HUES64 (cell line): ENCODE data around the gene TMEM235.

ENCODE experiments used
- H3K27ac ChIP-seq: 2 replicates; pipeline ENCODE4 v1.7.0; 2013; ENCODE audit warnings: low read depth, low read length, inconsistent platforms
- H3K27me3 ChIP-seq: 2 replicates; pipeline ENCODE4 v1.6.1; 2013; ENCODE audit warnings: mild to moderate bottlenecking, low read length; ENCODE audit not compliant: insufficient read depth
- H3K36me3 ChIP-seq: 2 replicates; pipeline ENCODE4 v1.6.1; 2013; ENCODE audit warnings: mild to moderate bottlenecking, low read length; ENCODE audit not compliant: insufficient read depth
- H3K4me1 ChIP-seq: 2 replicates; pipeline ENCODE4 v1.6.1; 2013; ENCODE audit warnings: mild to moderate bottlenecking, low read length, moderate library complexity; ENCODE audit not compliant: insufficient read depth
- H3K4me3 ChIP-seq: 2 replicates; pipeline ENCODE4 v1.5.1; 2013; ENCODE audit warnings: mild to moderate bottlenecking, low read length, moderate library complexity
- H3K9ac ChIP-seq: 2 replicates; pipeline ENCODE4 v1.6.1; 2013; ENCODE audit warnings: mild to moderate bottlenecking, low read depth, low read length
- H3K9me3 ChIP-seq: 2 replicates; pipeline ENCODE4 v1.6.1; 2013; ENCODE audit warnings: low read depth, low read length; ENCODE audit not compliant: insufficient read depth
- WGBS: fragments of 150-250, 120-280 bp; methylation state at CpG from one replicate; pipeline ENCODE4 v1.1.7; 2013; ENCODE audit warnings: missing lambda C conversion rate; 5-methylcytosine and 5-hydroxymethylcytosine counted together

Gene TMEM235

DNA sequence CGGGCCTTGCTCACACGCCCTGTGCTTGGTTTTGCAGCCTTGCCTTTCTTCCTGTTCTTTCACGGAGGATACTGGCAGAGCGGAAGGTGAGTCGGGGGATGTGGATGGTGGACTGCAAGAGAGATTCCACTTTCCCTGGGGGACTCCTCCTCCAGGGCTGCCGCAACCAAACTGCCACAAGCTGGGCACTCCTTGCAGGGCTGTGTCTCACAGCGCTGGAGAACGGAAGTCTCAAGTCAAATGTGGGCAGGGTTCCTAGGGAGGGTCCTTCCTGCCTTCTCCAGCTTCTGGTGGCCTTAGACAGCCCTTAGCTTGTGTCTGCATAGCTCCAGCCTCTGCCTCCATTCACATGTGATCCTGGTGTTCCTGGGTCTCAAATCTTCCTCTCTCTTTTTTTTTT, 28.8 kb upstream of the TMEM235 start:
- Histone ChIP-seq H3K4me1 (no peaks in the 10 kb centered on the region), H3K27ac (no peak overlapping the region), H3K9ac (no peak overlapping the region), H3K27me3 (no peaks in the 10 kb centered on the region), H3K4me3 (no peak overlapping the region), H3K36me3 (peaks cover 45% of the 10 kb centered on the region), H3K9me3 (no peaks in the 10 kb centered on the region)
- 96% methylated on average over 8 of the region's 8 CpGs for WGBS

DNA sequence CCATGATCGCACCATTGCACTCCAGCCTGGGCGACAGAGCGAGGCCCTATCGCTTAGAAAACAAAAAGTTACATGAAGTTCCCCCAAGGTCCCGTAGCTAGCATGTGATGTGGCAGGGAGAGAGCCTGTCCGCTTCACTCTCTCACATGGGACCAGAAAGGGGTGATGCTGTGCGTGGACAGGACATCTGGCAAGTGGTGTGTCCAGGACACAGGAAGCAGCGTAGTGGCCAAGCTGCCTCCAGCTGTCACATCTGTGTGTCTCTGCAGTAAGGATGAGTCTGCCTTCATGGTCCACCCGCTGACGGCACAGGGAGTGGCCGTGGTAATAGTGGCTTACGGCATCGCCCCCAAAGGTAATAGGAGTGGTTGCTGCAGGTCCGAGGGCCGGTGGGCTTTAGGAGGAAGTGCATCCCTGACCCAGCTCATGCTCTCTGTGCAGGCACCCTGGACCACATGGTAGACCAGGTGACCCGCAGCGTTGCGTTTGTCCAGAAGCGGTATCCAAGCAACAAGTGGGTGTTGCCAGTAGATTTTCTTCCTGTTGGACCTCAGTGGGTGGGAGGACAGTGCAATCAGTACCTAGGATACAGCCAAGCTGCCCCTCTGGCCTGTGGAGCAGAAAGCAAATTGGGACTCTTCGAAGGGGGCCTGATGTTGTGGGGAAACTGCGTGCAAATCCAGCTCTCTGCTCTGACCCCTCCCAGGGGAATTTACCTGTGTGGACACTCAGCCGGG, 26.9 kb upstream of the TMEM235 start:
- no peaks in the 10 kb centered on the region for H3K4me1 ChIP-seq
- H3K27me3 ChIP-seq, result no peaks in the 10 kb centered on the region
- no peak overlapping the region for H3K4me3 ChIP-seq
- H3K36me3 ChIP-seq, result peaks cover 38% of the 10 kb centered on the region
- H3K27ac ChIP-seq, result no peak overlapping the region
- H3K9ac ChIP-seq, result no peak overlapping the region
- no peaks in the 10 kb centered on the region for H3K9me3 ChIP-seq
- 96% methylated on average over 22 of the region's 22 CpGs for WGBS

DNA sequence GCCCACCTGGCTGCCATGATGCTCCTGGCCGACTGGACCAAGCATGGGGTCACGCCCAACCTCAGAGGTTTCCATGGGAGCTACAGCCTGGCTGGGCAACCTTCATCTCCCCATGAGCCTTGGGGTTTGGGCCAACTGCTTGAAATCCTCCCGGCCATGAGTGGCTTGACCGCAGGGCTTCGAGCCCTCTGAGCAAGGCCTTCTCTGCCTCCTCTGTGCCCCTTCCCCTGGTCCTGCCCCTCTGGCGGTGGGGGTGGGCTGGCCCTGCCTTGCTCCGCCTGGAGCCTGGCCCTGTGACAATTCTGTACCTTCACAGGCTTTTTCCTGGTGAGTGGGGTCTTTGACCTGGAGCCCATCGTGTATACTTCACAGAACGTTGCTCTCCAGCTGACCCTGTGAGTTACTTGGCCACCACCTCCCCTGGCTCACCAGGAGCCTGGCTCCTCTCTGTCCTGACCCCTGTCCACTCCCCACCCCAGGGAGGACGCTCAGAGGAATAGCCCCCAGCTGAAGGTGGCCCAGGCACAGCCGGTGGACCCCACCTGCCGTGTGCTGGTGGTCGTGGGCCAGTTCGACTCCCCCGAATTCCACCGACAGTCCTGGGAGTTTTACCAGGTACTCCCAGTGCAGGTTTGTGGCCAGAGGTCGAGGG, 26.2 kb upstream of the TMEM235 start:
- WGBS, result 93% methylated on average over 17 of the region's 17 CpGs
- H3K36me3 ChIP-seq, result peaks cover 38% of the 10 kb centered on the region
- no peak overlapping the region for H3K4me3 ChIP-seq
- H3K4me1 ChIP-seq, result no peaks in the 10 kb centered on the region
- H3K27ac ChIP-seq, result no peak overlapping the region
- no peak overlapping the region for H3K9ac ChIP-seq
- H3K9me3 ChIP-seq, result no peaks in the 10 kb centered on the region
- H3K27me3 ChIP-seq, result no peaks in the 10 kb centered on the region

DNA sequence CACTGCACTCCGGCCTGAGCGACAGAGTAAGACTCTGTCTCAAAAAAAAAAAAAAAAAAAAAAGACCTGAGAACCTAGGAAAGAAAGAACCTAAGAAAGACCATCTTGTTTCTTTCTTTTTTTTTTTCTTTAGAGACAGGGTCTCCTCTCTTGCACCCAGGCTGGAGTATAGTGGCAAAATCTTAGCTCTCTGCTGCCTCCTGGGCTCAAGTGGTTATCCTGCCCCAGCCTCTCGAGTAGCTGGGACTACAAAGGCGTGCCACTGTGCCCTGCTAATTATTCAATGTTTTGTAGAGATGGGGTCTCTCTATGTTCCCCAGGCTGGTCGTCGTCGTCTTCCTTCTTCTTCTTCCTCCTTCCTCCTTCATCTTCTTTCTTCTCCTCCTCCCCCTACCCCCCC, 25.1 kb upstream of the TMEM235 start:
- Histone ChIP-seq H3K4me1 (no peaks in the 10 kb centered on the region), H3K4me3 (no peak overlapping the region), H3K27me3 (no peaks in the 10 kb centered on the region), H3K9me3 (no peaks in the 10 kb centered on the region), H3K36me3 (peaks cover 38% of the 10 kb centered on the region), H3K9ac (no peak overlapping the region), H3K27ac (no peak overlapping the region)
- WGBS, result 84% methylated on average over 7 of the region's 7 CpGs

DNA sequence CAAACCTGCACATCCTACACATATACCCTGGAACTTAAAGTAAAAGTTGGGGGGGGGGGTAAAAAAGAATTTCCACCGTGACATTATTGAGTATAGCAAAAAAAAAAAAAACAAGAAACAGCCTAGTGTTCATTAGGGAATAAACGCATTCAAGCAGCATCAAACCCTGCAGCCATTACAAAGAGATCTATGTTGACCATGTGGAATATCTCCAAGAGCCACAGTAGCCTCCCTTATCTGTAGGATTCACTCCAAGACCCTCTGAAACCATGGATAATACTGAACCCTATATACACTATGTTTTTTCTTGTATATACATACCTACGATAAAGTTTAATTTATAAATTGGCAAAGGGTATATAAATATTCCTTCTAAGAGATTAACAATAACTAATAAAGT, 22.9 kb upstream of the TMEM235 start:
- Histone ChIP-seq H3K27ac (no peak overlapping the region), H3K27me3 (no peaks in the 10 kb centered on the region; the same call in 1 of the 2 replicates), H3K9me3 (no peaks in the 10 kb centered on the region), H3K36me3 (peaks cover 31% of the 10 kb centered on the region), H3K9ac (no peak overlapping the region), H3K4me3 (no peak overlapping the region), H3K4me1 (no peaks in the 10 kb centered on the region)
- 75% methylated on average over 1 of the region's 3 CpGs for WGBS

DNA sequence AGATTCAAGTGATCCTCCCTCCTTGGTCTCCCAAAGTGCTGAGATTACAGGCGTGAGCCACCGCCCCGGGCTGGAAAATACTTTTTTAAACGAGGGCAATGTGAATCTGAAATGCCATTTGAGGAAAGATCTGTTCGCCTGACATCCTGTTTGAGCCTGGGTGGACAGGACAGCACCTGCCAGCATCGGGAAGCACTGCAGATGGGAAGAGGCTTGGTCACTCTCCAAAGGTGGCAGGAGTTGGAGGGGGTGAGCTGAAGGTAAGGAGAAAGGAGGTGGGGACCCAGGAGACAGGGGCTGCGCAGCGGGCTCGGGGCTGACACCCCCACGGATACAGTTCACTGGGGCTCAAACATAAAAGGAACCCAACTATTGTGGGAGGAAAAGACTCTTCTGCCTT, 21.3 kb upstream of the TMEM235 start:
- Histone ChIP-seq H3K36me3 (peaks cover 18% of the 10 kb centered on the region), H3K27ac (no peak overlapping the region), H3K4me1 (peaks cover 4% of the 10 kb centered on the region; the same call in 1 of the 2 replicates), H3K9me3 (no peaks in the 10 kb centered on the region), H3K27me3 (no peaks in the 10 kb centered on the region; the same call in 1 of the 2 replicates), H3K4me3 (no peak overlapping the region), H3K9ac (no peak overlapping the region)
- WGBS, result 92% methylated on average over 10 of the region's 10 CpGs

GRCh38 chr17:78211032-78211431, 20.4 kb upstream of the TMEM235 start:
- Histone ChIP-seq H3K4me3 (no peak overlapping the region), H3K27ac (no peak overlapping the region)

DNA sequence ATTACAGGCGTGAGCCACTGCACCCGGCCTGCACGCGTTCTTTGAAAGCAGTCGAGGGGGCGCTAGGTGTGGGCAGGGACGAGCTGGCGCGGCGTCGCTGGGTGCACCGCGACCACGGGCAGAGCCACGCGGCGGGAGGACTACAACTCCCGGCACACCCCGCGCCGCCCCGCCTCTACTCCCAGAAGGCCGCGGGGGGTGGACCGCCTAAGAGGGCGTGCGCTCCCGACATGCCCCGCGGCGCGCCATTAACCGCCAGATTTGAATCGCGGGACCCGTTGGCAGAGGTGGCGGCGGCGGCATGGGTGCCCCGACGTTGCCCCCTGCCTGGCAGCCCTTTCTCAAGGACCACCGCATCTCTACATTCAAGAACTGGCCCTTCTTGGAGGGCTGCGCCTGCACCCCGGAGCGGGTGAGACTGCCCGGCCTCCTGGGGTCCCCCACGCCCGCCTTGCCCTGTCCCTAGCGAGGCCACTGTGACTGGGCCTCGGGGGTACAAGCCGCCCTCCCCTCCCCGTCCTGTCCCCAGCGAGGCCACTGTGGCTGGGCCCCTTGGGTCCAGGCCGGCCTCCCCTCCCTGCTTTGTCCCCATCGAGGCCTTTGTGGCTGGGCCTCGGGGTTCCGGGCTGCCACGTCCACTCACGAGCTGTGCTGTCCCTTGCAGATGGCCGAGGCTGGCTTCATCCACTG, 17.3 kb upstream of the TMEM235 start, which contains the start of gene BIRC5:
BIRC5 (plus strand) TSS at position 238 of the 690 bp plus-strand sequence; CDS start at position 302, 64 bp downstream.
- WGBS, result under 1% methylated on average over 60 of the region's 60 CpGs
- Histone ChIP-seq H3K27me3 (no peaks in the 10 kb centered on the region; the same call in 1 of the 2 replicates), H3K4me3 (peak within 1 kb of the TSS; percentile 85), H3K9me3 (no peaks in the 10 kb centered on the region), H3K9ac (peak within 1 kb of the TSS; percentile 81), H3K27ac (peak within 1 kb of the TSS; percentile 55), H3K36me3 (peaks cover 22% of the 10 kb centered on the region), H3K4me1 (peaks cover 13% of the 10 kb centered on the region; the same call in 1 of the 2 replicates)

More at GRCh38 chr17:78211032-78211431, 20.4 kb upstream of the TMEM235 start:
- H3K9me3 ChIP-seq, result no peaks in the 10 kb centered on the region
- H3K27me3 ChIP-seq, result no peaks in the 10 kb centered on the region; the same call in 1 of the 2 replicates
- 93% methylated on average over 11 of the region's 11 CpGs for WGBS
- H3K4me1 ChIP-seq, result peaks cover 9% of the 10 kb centered on the region; the same call in 1 of the 2 replicates
- no peak overlapping the region for H3K9ac ChIP-seq
- peaks cover 9% of the 10 kb centered on the region for H3K36me3 ChIP-seq

DNA sequence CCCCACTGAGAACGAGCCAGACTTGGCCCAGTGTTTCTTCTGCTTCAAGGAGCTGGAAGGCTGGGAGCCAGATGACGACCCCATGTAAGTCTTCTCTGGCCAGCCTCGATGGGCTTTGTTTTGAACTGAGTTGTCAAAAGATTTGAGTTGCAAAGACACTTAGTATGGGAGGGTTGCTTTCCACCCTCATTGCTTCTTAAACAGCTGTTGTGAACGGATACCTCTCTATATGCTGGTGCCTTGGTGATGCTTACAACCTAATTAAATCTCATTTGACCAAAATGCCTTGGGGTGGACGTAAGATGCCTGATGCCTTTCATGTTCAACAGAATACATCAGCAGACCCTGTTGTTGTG, 16.7 kb upstream of the TMEM235 start:
- 9% methylated on average over 5 of the region's 5 CpGs for WGBS
- Histone ChIP-seq H3K27ac (peak overlapping the region; percentile 55), H3K27me3 (no peaks in the 10 kb centered on the region; the same call in 1 of the 2 replicates), H3K4me1 (peaks cover 19% of the 10 kb centered on the region), H3K36me3 (peaks cover 27% of the 10 kb centered on the region), H3K4me3 (peak overlapping the region; percentile 85), H3K9ac (peak overlapping the region; percentile 81), H3K9me3 (no peaks in the 10 kb centered on the region)

GRCh38 chr17:78219396-78220150, 11.9 kb upstream of the TMEM235 start:
- Histone ChIP-seq H3K4me1 (peaks cover 22% of the 10 kb centered on the region), H3K27ac (no peak overlapping the region; the same call in 1 of the 2 replicates), H3K4me3 (no peak overlapping the region), H3K27me3 (no peaks in the 10 kb centered on the region), H3K9ac (peak overlapping the region; percentile 24; the same call in 1 of the 2 replicates), H3K36me3 (peaks cover 69% of the 10 kb centered on the region), H3K9me3 (no peaks in the 10 kb centered on the region)
- WGBS, result 85% methylated on average over 11 of the region's 11 CpGs
